ENCODE results near the gene ALK.

DNA sequence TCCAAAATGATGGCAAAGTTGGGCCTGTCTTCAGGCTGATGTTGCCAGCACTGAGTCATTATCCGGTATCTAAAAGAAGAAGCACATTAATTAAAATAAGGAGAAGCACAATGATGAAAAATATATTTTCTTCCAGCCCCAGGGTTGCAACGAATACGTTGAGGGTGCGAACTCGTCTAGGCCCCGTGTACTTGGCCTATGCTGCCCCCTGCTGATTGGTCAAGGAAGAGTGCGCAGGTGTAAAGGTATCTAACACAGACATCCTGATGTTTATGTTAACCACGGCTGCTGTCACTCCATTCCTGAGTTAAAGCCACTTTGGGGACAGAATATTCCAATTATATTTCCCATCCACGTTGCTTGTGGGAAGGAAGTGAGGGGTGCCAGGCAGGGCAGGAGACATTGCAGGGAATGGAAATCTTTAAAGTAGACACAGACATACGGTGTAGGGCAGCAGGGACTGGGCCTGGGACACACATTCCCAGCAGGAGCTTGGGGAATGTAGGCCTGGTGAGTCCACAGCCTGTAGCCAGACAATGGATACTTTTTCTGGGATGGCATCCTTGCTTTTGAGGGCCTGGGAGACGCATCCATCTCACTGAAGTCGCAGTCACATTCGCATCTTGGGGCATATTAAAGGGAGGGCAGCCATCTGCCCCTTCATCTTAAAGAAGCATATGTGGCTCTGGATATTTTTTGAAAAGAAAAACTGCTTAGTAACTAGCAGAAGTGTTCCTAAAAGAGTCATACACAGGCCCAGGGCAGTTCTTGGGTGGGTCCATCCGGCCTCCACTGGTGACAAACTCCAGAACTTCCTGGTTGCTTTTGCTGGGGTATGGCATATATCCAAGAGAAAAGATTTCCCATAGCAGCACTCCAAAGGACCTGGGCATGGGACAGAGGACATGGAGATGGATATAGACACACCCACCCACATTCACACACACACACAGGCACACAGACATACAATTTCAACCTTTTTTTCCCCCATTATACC is 724.3 kb downstream of the ALK start:
- TF ChIP-seq POLR2AphosphoS5 (IDR thresholded peaks at IDR 0.05; ENCODE audit: borderline replicate concordance, low read depth, low read length), result no peak
- TF ChIP-seq EZH2 (IDR thresholded peaks at IDR 0.05), result no peak
- no peak for TF ChIP-seq FOXP2 (optimal IDR thresholded peaks at IDR 0.05; ENCODE audit: control extremely low read depth, extremely low read length, insufficient read depth)
